K562 (cell line): Measurements from ENCODE around the gene PLEKHM3. TPM values are rescaled to one million over a fixed set of nuclear protein-coding genes. Genes with fewer than 3 reads are reported as not detected.

ENCODE experiments used
- ATAC-seq: fragments of 200-7000 bp; cut with Tn5 transposase; 3 replicates; pipeline ENCODE4 v1.9.1; 2020; ENCODE audit warnings: moderate library complexity
- BruUV-seq: library from RNA; stranded (reverse); fragments of 400-500 nt; replicated peaks from 2 replicates; lab custom pipeline; 2021; lab: Mats Ljungman, UMichigan
- CTCF ChIA-PET: fragments of 300-600 bp; formaldehyde crosslinking; extraction: SDS; loops from one replicate; lab custom pipeline; 2021; ENCODE audit warnings: low intra/inter-chr PET ratio; lab: Yijun Ruan, JAX
- POLR2A ChIA-PET: fragments of 300-600, 350-650 bp; sonication (Branson Sonifier 250); formaldehyde crosslinking; extraction: SDS; loops from one replicate; lab custom pipeline; 2021; ENCODE audit warnings: antibody characterized with exemption, inconsistent platforms; lab: Yijun Ruan, JAX
- DNase-seq, 4 experiments: peaks; one replicate each; pipeline versions ENCODE4 v3.0.0 to v3.0.0-alpha.2; 2011 to 2018; ENCODE audit warnings: low spot score in 3 of 4, mixed read lengths in 3 of 4; ENCODE audit errors: extremely low read depth in 1 of 4
- FAIRE-seq: peaks from 2 replicates; lab custom pipeline; 2011; peaks lifted over from hg19 to GRCh38; lab: Jason Lieb, UNC
- H2AFZ ChIP-seq: 2 replicates; pipeline ENCODE4 v1.6.0; 2011; ENCODE audit warnings: low read depth, low read length, control low read depth, inconsistent platforms
- H3K27ac ChIP-seq: fragments of 200-600 bp; 3 replicates; pipeline ENCODE4 v1.8.0; 2011; ENCODE audit warnings: low read depth, mild to moderate bottlenecking, control low read depth, inconsistent platforms, low read length, moderate library complexity, mixed read lengths; ENCODE audit errors: extremely low read depth
- H3K27me3 ChIP-seq, 2 experiments: fragments of 300-600 bp in 1 of 2; 2 replicates in 1 of 2; 3 replicates in 1 of 2; pipeline versions ENCODE4 v1.6.0 to v1.8.0; 2011; ENCODE audit warnings: inconsistent platforms in 2 of 2, low read length in 2 of 2, mild to moderate bottlenecking in 1 of 2, mixed read lengths in 1 of 2, moderate library complexity in 1 of 2; ENCODE audit not compliant: control insufficient read depth in 2 of 2, insufficient read depth in 2 of 2
- H3K36me3 ChIP-seq: fragments of 300-600 bp; 3 replicates; pipeline ENCODE4 v1.8.0; 2011; ENCODE audit warnings: mild to moderate bottlenecking, low read length, inconsistent platforms; ENCODE audit not compliant: control insufficient read depth, insufficient read depth
- H3K4me1 ChIP-seq, 2 experiments: fragments of 200-600 bp in 1 of 2; replicated peaks in 1 of 2; 2 replicates in 1 of 2; 3 replicates in 1 of 2; pipeline versions ENCODE4 v1.5.1 to v1.8.0; 2011; ENCODE audit warnings: inconsistent platforms in 2 of 2, low read length in 2 of 2, mild to moderate bottlenecking in 1 of 2, mixed read lengths in 1 of 2, moderate library complexity in 1 of 2; ENCODE audit not compliant: control insufficient read depth in 2 of 2, insufficient read depth in 2 of 2
- H3K4me2 ChIP-seq: 2 replicates; pipeline ENCODE4 v1.6.1; 2011; ENCODE audit warnings: low read length, control low read depth, inconsistent platforms, mixed read lengths; ENCODE audit not compliant: insufficient read depth
- H3K4me3 ChIP-seq: fragments of 200-600 bp; sonication (generic), shearing (Covaris generic); 2 replicates; pipeline ENCODE4 v1.5.1; 2016; ENCODE audit warnings: control low read depth, inconsistent platforms
- H3K79me2 ChIP-seq: fragments of 200-600 bp; 3 replicates; pipeline ENCODE4 v1.8.0; 2011; ENCODE audit warnings: low read length, inconsistent platforms; ENCODE audit not compliant: control insufficient read depth, insufficient read depth
- H3K9ac ChIP-seq, 2 experiments: 2 replicates each; pipeline versions ENCODE4 v1.6.0 to v1.6.1; 2011; ENCODE audit warnings: low read depth in 2 of 2, low read length in 2 of 2, control low read depth in 1 of 2, inconsistent platforms in 1 of 2, mild to moderate bottlenecking in 1 of 2, mixed read lengths in 1 of 2; ENCODE audit not compliant: insufficient read depth in 1 of 2
- H3K9me1 ChIP-seq: one replicate; pipeline ENCODE4 v1.6.0; 2011; ENCODE audit warnings: inconsistent platforms, mild to moderate bottlenecking, low read length, moderate library complexity; ENCODE audit not compliant: control insufficient read depth, insufficient read depth
- H3K9me3 ChIP-seq: replicated peaks from 2 replicates; pipeline ENCODE4 v1.5.1; 2011; ENCODE audit warnings: low read depth, low read length, inconsistent platforms; ENCODE audit not compliant: control insufficient read depth, insufficient read depth
- H4K20me1 ChIP-seq: replicated peaks from 2 replicates; pipeline ENCODE4 v1.6.1; 2011; ENCODE audit warnings: low read length, inconsistent platforms, mixed read lengths; ENCODE audit not compliant: control insufficient read depth, insufficient read depth
- CBFA2T3 ChIP-seq: fragments of 450-650 bp; IDR thresholded peaks from 2 replicates; pipeline ENCODE4 v1.6.1; 2017
- WGBS: fragments of 100-300 bp; shearing (Covaris generic); methylation state at CpG from one replicate; pipeline ENCODE4 v1.1.6; 2016; ENCODE audit warnings: low coverage, mixed read lengths; ENCODE audit not compliant: insufficient coverage; ENCODE audit errors: missing lambda C conversion rate; 5-methylcytosine and 5-hydroxymethylcytosine counted together
- in situ Hi-C: fragments of 300-500 bp; cut with MboI; formaldehyde crosslinking; loops from 4 replicates; pipeline ENCODE4 v1.15.0; 2018; ENCODE audit warnings: inconsistent platforms, mixed read lengths
- intact Hi-C: fragments of 100-400 bp; cut with micrococcal nuclease; formaldehyde crosslinking; loops from 2 replicates; pipeline ENCODE4 v1.14.2; 2022
- polyA plus RNA-seq, 8 experiments: library from polyadenylated mRNA; depleted of rRNA in 4 of 8; stranded (reverse) in 5 of 8; unstranded in 3 of 8; fragments of >200 nt; fragmentation: Nextera tagmentation in 2 of 8; fragmentation: Illumina TruSeq in 1 of 8; extraction: Ambion mirVana in 2 of 8; extraction: Trizol in 1 of 8; gene quantifications; 2 replicates each; pipeline versions ENCODE4 v1.2.1 to v1.2.3, GENCODE V29; 2011 to 2014; ENCODE audit warnings: inconsistent platforms in 1 of 8, missing spikeins in 1 of 8
- total RNA-seq, 7 experiments: library from RNA; depleted of rRNA in 6 of 7; stranded (reverse); fragments of >200 nt in 6 of 7; fragmentation: Illumina TruSeq in 2 of 7; extraction: Trizol in 2 of 7; gene quantifications; 2 replicates each; pipeline versions ENCODE4 v1.2.1 to v1.2.3, GENCODE V29; 2011 to 2021; ENCODE audit warnings: low replicate concordance in 1 of 7
- TF ChIP-seq, protein P1 (sequence below), 2 experiments: fragments of 450-650 bp in 1 of 2; sonication (generic) in 1 of 2; formaldehyde crosslinking in 1 of 2; IDR thresholded peaks; 2 replicates each; pipeline versions ENCODE4 v1.7.1 to v1.9.0; 2016 to 2022; ENCODE audit warnings: inconsistent platforms in 1 of 2, mild to moderate bottlenecking in 1 of 2, missing genetic modification reagents in 1 of 2

The PLEKHM3 gene
- total and polyA plus RNA-seq, 9 of the 15 experiments (the other 6 are each of a cell fraction or from before 2014, with no cell fraction given): 0.24 to 1.6 (median 1.0) TPM

DNA sequence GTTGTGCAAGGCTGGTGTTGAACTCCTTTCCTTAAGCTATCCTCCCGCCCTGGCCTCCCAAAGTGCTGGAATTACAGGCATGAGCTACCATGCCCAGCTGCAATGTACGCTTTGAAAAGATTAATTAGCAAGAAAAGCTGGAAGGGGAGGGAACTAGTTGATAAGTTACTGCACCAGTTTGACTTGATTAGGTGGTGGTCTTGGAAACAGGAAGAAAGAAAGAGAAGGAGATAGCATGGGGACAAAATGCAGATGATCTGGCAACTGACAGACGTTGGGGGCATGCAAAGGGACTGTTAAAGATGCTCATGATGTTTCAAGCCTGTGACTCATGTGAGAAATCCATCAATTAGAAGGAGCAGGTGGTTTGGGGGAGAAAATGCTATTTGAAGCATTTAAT, 68.6 kb downstream of the PLEKHM3 start:
- no peaks in the 10 kb centered on the region; the same call in 2 of the 3 replicates for H3K36me3 ChIP-seq
- no peak overlapping the region for H3K9ac ChIP-seq
- no peak overlapping the region for H3K27ac ChIP-seq
- 0 out of 2 replicates have a peak, but pooled peaks have one; percentile 6 for TF ChIP-seq CBFA2T3
- TF ChIP-seq, protein P1, sequence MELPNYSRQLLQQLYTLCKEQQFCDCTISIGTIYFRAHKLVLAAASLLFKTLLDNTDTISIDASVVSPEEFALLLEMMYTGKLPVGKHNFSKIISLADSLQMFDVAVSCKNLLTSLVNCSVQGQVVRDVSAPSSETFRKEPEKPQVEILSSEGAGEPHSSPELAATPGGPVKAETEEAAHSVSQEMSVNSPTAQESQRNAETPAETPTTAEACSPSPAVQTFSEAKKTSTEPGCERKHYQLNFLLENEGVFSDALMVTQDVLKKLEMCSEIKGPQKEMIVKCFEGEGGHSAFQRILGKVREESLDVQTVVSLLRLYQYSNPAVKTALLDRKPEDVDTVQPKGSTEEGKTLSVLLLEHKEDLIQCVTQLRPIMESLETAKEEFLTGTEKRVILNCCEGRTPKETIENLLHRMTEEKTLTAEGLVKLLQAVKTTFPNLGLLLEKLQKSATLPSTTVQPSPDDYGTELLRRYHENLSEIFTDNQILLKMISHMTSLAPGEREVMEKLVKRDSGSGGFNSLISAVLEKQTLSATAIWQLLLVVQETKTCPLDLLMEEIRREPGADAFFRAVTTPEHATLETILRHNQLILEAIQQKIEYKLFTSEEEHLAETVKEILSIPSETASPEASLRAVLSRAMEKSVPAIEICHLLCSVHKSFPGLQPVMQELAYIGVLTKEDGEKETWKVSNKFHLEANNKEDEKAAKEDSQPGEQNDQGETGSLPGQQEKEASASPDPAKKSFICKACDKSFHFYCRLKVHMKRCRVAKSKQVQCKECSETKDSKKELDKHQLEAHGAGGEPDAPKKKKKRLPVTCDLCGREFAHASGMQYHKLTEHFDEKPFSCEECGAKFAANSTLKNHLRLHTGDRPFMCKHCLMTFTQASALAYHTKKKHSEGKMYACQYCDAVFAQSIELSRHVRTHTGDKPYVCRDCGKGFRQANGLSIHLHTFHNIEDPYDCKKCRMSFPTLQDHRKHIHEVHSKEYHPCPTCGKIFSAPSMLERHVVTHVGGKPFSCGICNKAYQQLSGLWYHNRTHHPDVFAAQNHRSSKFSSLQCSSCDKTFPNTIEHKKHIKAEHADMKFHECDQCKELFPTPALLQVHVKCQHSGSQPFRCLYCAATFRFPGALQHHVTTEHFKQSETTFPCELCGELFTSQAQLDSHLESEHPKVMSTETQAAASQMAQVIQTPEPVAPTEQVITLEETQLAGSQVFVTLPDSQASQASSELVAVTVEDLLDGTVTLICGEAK (IDR thresholded peaks at IDR 0.05): no peak
- TF ChIP-seq, protein P1 (CRISPR knock-in tag; IDR thresholded peaks at IDR 0.05): no peak
- ChIA-PET POLR2A (interaction anchor here (1.5 kb wide), 1 partner anchor 20 kb away, joined by 5 read pairs; no protein-coding TSS in a partner anchor), CTCF (no interaction called here)
- H3K9me3 ChIP-seq: no peaks in the 10 kb centered on the region
- H3K9me1 ChIP-seq: no peaks in the 10 kb centered on the region
- BruUV-seq: no TSS peak
- H3K4me3 ChIP-seq: no peak overlapping the region
- no peaks in the 10 kb centered on the region for H3K27me3 ChIP-seq
- ATAC-seq: no peak
- peaks cover 0 to 8% of the 10 kb centered on the region in 2 experiments; a peak in 2 of 5 replicates for H3K4me1 ChIP-seq
- in situ Hi-C loops: no loop called here
- intact Hi-C loops: no loop called here
- no peak overlapping the region for H2AFZ ChIP-seq
- 40% methylated on average over 2 of the region's 3 CpGs for WGBS
- H3K79me2 ChIP-seq: no peaks in the 10 kb centered on the region
- no peaks in the 10 kb centered on the region for H4K20me1 ChIP-seq
- FAIRE-seq: no peak
- no peak for DNase-seq
- no peak overlapping the region for H3K4me2 ChIP-seq
